SK-N-MC (cell line): Measurements from ENCODE around the gene KIAA0753.

Source experiments
- DNase-seq: peaks from one replicate; pipeline ENCODE4 v3.0.0-alpha.2; 2011; ENCODE audit warnings: low read depth, low spot score
- H3K27ac ChIP-seq: fragments of 200-600 bp; sonication (generic); 2 replicates; pipeline ENCODE4 v1.5.1; 2016; ENCODE audit warnings: mixed run types
- H3K36me3 ChIP-seq: fragments of 200-600 bp; sonication (generic); 2 replicates; pipeline ENCODE4 v1.6.1; 2017; ENCODE audit warnings: antibody characterized with exemption, low read length, mixed read lengths; ENCODE audit not compliant: insufficient read depth
- H3K4me3 ChIP-seq: fragments of 200-600 bp; sonication (generic); 2 replicates; pipeline ENCODE4 v1.5.1; 2016
- H3K9ac ChIP-seq: fragments of 200-600 bp; sonication (generic); 2 replicates; pipeline ENCODE4 v1.8.0; 2017; ENCODE audit warnings: mixed run types, mixed read lengths; ENCODE audit not compliant: insufficient read length
- H3K9me3 ChIP-seq: fragments of 200-600 bp; sonication (generic); 2 replicates; pipeline ENCODE4 v1.6.1; 2017; ENCODE audit warnings: low read depth, mild to moderate bottlenecking, antibody characterized with exemption, low read length, moderate library complexity, mixed read lengths
- EZH2 ChIP-seq: fragments of 200-600 bp; sonication (generic); IDR thresholded peaks from one replicate; pipeline ENCODE4 v1.6.1; 2017; ENCODE audit warnings: antibody characterized with exemption
- FOXP2 ChIP-seq: optimal IDR thresholded peaks from 2 replicates; pipeline ENCODE3; 2011; ENCODE audit warnings: mild to moderate bottlenecking, moderate library complexity; ENCODE audit not compliant: insufficient read depth; ENCODE audit errors: extremely low read length, control extremely low read depth
- POLR2AphosphoS5 ChIP-seq: IDR thresholded peaks from 2 replicates; pipeline ENCODE4 v1.6.1; 2012; ENCODE audit warnings: mild to moderate bottlenecking, low read depth, low read length, borderline replicate concordance

KIAA0753 gene

DNA sequence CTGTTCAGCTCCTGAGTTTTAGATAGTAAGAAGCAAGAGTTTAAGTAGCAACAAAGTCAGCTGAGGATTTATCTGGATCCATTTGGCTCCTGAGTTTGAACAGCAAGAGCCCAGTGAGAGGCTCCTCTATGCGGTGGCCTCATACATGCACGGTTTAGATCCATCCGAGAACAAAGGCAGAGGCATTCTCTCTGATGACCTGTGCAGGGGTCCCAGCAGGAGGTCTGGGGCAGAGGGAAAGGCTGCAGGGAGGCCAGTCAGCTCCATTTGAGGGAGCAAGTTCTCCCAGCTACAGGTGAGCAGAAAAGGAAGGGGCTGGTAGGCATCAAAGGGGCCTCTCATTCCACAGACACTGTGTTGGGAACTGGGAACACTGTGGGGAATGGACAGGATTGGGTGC, 100.6 kb downstream of the KIAA0753 start:
- H3K4me3 ChIP-seq = no peak overlapping the region
- H3K9ac ChIP-seq = no peak overlapping the region
- no peaks in the 10 kb centered on the region for H3K9me3 ChIP-seq
- H3K36me3 ChIP-seq = no peaks in the 10 kb centered on the region
- no peak for DNase-seq
- no peak overlapping the region for H3K27ac ChIP-seq
- no peak for TF ChIP-seq POLR2AphosphoS5
- TF ChIP-seq EZH2 = no peak
- TF ChIP-seq FOXP2 = no peak

DNA sequence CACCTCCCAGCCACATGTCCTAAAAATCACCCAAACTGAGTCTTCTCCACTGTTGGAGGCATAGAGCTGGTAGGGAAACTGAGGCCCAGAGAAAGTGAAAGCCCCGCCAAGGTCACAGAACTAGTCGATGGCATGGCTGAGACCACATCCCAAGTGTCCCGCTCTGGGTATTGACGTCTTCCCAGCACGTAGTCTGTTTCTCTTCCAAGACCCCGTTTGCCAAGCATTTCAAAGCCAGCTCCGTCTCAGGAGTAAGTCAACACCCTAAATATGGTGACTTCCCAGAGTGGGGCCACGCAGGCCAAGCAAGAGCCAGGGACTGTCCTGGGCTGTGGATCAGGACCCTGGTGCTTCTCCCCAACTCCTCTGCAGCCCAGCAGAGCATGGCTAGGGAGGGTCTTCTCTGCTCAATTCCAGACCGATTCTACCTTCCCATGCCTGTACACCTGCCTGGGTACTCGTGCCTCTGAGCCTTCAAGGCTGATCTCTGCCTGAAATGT, 103.9 kb downstream of the KIAA0753 start:
- TF ChIP-seq POLR2AphosphoS5 (no peak), FOXP2 (no peak), EZH2 (no peak)
- Histone ChIP-seq H3K36me3 (no peaks in the 10 kb centered on the region), H3K4me3 (no peak overlapping the region), H3K27ac (no peak overlapping the region), H3K9me3 (no peaks in the 10 kb centered on the region), H3K9ac (no peak overlapping the region)
- no peak for DNase-seq

DNA sequence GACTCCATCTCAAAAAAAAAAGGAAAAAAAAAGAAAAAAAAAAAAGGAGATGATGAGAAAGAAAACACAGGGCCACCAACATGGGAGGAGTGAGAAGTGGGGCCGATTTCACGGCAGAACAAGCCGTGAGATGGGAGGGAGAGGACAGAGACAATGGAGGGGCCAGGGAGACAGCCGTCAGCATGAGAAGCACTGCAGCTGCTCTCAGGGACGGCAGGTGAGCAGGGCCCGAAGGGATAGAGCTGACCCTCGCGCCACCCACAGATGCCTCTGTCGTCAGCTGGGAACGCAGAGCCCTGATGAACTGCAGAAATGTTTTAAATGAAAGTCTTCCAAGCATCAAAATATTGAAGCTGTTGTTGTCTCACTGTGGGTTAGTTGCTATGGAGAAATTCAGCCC, 104.5 kb downstream of the KIAA0753 start:
- no peaks in the 10 kb centered on the region for H3K9me3 ChIP-seq
- DNase-seq = no peak
- TF ChIP-seq FOXP2 = no peak
- no peak for TF ChIP-seq POLR2AphosphoS5
- no peak for TF ChIP-seq EZH2
- no peak overlapping the region for H3K4me3 ChIP-seq
- no peak overlapping the region for H3K9ac ChIP-seq
- H3K27ac ChIP-seq = no peak overlapping the region
- H3K36me3 ChIP-seq = no peaks in the 10 kb centered on the region

DNA sequence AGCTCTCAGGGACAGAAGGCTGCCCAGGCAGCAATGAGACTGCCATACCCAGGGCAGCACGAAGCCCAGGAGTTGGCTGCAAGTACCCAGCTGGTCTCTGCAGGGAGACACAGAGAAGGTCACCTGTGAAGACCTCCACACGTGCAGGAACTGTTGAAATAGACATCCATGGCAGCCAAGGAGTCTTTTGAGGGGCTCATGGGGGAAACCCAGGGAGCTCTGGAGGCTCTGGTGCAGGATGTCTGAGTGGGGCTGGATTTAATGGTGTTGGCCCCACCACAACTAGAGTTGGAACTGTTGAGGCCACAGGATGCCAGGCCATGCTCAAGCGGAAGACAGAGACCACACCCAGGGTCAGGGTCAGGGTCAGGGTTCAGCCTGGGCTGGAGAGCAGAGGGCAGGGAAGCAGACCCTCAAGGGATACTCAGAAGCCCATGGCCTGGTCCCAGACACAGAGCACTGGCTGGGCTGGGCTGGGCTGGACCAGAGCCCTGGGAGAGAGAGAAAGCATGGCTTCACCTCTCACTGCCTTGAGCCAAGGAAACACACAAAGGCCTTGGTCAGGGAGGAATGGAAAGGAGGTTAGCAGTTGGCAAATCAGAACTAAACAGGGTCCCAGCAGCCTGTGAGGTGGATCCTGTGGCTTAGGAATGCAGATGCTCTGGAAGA, 105.5 kb downstream of the KIAA0753 start:
- no peak for DNase-seq
- H3K9me3 ChIP-seq = no peaks in the 10 kb centered on the region
- TF ChIP-seq FOXP2 (no peak), EZH2 (no peak), POLR2AphosphoS5 (no peak)
- no peak overlapping the region for H3K27ac ChIP-seq
- no peak overlapping the region for H3K9ac ChIP-seq
- H3K4me3 ChIP-seq = no peak overlapping the region
- no peaks in the 10 kb centered on the region for H3K36me3 ChIP-seq

DNA sequence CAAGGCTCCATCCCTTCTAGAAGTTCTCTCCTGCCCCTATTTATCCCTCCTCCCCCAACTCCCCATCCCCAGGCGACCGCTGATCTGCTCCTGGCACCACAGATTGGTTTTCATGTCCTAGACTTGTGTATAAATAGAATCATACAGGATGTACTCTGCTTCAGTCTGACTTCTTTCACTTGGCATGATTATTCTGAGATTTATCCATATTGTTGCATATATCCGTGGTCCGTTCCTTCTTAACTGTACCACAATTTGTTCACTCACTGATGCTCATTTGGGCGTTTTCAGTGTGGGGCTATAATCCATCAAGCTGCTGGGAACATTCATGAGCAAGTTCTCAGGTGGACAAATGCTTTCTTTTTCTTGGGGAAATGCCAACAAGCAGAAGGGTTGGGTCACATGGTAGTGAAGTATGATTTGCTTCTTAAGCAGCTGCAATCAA, 108.0 kb downstream of the KIAA0753 start:
- Histone ChIP-seq H3K27ac (no peak overlapping the region), H3K9me3 (no peaks in the 10 kb centered on the region), H3K9ac (no peak overlapping the region), H3K36me3 (no peaks in the 10 kb centered on the region), H3K4me3 (no peak overlapping the region)
- TF ChIP-seq EZH2 (no peak), FOXP2 (no peak), POLR2AphosphoS5 (no peak)
- no peak for DNase-seq

DNA sequence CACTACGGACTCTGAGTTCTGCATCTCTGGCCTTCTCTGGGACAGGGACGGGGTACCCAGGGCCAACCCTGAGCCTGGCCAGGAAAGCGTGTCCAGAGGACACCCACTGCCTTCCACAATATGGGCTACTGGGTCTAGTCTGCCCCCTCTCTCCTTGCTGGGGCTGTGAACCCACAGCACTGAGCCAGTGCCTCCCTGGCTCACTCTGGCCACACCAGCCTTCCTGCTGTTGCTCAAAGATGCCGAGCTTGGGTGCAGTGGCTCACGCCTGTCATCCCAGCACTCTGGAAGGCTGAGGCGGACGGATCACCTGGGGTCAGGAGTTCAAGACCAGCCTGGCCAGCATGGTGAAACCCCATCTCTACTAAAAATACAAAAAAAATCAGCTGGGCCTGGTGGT, 108.9 kb downstream of the KIAA0753 start:
- H3K27ac ChIP-seq = no peak overlapping the region
- DNase-seq = no peak
- H3K9me3 ChIP-seq = no peaks in the 10 kb centered on the region
- H3K36me3 ChIP-seq = no peaks in the 10 kb centered on the region
- H3K9ac ChIP-seq = no peak overlapping the region
- no peak overlapping the region for H3K4me3 ChIP-seq
- TF ChIP-seq FOXP2 (no peak), POLR2AphosphoS5 (no peak), EZH2 (no peak)

DNA sequence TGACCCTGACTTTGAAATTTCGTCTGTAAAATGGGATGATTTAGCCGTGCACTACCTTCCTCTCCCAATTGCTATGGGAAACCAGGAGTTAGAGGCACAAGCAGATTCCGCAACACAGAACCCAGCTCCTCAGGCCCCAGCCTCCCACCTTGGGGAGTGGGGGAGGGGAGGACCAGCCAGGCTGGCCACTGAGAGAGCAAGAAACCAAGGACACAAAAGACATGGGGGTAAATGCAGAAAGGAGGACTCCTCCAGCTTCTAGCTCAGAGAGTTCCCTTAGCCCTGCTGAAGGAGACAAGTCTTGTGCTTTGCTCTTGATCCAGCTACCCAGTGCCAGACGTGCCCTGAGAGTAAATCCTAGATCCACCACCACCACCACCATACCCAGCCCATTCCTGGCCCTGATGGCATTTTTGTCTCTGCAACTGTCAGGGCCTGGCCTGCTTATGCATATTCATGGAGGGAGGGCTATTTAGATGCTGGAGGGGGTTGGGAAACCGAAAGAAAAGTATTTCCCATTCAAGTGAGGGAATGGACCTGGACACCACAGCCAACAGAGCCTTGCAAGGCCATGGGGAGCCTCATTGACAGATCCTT, 110.1 kb downstream of the KIAA0753 start:
- DNase-seq = no peak
- H3K36me3 ChIP-seq = no peaks in the 10 kb centered on the region

DNA sequence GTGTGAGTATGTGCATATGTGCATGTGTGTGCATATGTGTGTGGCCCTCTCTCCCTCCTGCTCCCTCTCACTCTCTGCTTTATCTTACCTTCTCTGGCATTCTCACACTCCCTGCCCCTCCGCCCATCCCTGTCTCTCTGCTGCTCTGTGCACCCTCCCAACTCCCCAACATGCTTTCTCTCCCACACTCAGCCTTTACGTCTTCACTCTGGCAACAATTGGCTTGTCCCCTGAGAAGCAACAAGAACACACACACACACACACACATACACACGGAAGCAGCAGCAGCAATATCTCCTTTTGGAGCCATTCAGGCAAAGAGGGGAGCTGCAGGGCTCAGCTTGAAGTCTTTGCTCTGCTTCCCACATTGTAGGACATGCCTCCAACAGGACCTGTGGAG, 112.0 kb downstream of the KIAA0753 start:
- no peak for DNase-seq
- Histone ChIP-seq H3K9me3 (no peaks in the 10 kb centered on the region), H3K36me3 (no peaks in the 10 kb centered on the region), H3K9ac (no peak overlapping the region), H3K4me3 (no peak overlapping the region), H3K27ac (no peak overlapping the region)
- TF ChIP-seq POLR2AphosphoS5 (no peak), FOXP2 (no peak), EZH2 (no peak)

More for the DNA sequence above, 110.1 kb downstream of the KIAA0753 start:
- Histone ChIP-seq H3K9me3 (no peaks in the 10 kb centered on the region), H3K9ac (no peak overlapping the region), H3K4me3 (no peak overlapping the region), H3K27ac (no peak overlapping the region)
- TF ChIP-seq FOXP2 = no peak
- TF ChIP-seq POLR2AphosphoS5 = no peak
- no peak for TF ChIP-seq EZH2
